NCI-H2107 treated with DMSO at 0.1 percent for 48 hours (cell line): ENCODE results near the gene FBXO40.

Source experiments
- DNase-seq: peaks from one replicate; lab custom pipeline; 2025; ENCODE audit not compliant: unreplicated experiment; lab: John Stamatoyannopoulos, UW

Gene FBXO40

DNA sequence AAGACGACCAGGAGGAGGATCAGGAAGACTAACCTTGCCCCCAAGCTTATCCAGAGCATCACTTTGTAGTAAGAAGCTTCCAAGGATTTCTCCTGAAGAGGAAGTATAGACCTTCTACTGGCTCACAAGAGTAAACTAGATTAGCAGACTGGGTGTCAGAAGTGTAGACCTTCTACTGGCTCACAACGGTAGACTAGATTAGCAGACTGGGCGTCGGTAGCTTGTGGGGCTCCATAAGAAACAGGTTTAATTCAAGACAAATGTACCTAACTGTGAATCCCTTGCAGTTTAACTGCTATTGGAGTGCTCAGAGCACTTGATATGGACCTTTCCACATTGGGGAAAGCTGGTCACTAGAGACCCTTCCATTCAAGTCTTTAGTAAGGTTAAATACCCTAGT, 12.9 kb downstream of the FBXO40 start:
- no peak for DNase-seq

DNA sequence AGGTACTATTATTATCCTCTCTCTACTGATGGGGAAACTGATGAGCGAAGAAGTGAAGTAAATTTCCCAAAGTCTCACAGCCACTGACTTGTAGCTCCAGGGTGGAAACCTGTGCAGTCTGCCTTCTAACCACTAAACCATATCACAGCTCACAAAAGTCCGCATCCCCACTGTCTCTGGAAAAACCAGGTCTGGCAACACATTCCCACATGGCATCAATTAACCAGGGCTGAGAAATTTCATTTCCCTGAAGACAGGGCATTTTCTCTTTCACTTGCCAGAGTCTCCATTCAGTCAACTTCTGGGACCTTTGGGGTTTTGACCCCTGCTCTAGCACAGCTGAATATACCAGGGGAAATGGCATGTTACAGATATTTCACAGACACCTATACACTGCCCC, 26.5 kb downstream of the FBXO40 start:
- no peak for DNase-seq

DNA sequence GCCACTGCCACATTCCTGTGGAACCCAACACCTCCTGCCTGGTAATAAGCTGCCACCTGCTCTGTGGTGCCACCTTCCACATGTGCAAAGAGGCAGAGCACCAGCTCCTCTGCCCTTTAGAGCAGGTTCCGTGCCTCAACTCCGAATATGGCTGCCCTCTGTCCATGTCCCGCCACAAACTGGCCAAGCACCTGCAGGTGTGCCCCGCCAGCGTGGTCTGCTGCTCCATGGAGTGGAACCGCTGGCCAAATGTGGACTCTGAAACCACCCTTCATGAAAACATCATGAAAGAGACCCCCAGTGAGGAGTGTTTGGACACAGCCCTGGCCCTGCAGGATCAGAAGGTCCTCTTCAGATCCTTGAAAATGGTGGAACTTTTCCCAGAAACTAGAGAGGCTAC, 28.3 kb downstream of the FBXO40 start:
- DNase-seq: no peak

DNA sequence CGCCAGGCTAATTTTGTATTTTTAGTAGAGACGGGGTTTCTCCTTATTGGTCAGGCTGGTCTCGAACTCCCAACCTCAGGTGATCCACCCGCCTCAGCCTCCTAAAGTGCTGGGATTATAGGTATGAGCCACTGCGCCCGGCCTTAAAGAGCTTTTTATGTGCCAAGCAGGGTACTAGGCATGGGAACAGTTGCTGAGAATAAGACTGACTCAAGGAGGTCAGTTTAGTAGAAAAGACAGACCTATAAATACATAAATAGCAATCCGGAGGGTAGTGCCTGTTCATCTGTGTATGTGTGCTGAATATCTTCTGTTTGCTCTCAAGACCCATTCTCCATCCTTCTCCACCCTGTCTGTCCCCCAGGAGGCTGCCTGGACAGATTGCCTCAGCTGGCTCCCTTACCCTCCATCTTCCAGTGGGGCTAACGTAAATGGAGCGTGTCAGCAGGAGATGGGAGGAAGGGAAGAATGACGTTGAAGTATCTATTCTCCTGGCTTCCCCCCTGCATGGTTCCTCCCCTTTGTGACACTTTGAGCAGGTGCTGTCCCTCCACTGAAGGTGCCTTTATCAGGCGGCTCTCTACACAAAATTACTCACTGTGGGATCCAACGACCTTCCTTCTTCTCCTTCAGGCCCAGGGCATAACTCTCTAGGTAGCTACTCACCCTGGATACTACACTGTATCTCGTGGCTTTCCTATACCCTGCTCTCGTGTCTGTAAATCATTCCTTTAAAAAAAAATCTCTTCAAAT, 31.1 kb downstream of the FBXO40 start:
- DNase-seq: peak; percentile 16

DNA sequence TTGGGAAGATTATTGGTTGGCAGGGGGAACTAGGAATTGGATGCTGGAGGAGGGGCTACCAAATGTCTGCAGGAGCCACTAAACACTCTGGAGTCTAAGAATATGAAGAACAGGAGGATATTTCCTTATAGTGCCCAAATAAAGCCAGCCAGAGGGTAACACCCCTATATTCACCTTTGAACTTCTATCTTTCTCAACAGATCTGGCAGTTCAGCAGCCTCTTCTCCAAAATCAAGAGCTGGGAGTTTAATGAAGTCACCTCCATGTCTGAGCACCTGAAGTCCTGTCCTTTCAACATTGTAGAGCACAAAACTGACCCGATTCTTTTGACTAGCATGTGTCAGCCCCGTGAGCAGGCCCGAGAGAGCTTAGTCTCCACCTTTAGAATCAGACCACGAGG, 33.3 kb downstream of the FBXO40 start:
- DNase-seq: no peak

DNA sequence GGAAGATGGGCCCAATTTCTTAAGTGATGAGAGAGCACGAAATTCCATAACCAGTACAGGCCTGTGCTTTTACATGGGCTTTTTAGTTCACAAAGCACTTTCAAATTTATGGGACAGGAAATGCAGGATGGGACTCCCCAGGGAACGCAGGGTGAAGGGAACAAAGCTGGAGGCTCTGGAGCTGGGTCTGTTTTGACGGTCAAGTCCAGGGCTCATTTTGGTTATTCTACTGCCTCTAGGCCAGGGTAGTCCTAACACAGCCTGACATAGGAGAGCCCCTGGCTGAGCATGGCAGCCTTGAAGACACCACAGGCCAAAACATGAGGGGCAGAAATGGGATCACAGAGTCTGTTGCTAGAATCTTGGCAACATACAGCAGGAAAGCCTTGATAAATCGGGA, 34.0 kb downstream of the FBXO40 start:
- no peak for DNase-seq

DNA sequence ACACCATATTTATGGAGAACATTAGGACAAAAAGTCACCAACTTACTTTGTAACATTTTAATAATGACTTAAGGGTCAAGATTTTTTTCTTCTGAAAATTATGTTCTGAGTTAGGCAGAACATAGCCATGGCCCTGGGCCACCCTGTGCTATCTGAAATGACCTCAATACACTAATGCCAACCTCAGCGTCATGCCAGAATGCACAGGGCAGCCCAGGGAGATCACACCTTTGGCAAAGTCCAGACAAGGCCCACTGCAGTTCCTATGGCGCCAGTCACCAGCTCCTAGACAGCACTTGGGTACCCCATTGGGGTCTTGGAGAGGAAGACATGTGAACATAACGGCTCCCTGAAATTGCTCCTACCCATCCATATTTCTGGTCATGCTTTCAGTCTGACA, 34.4 kb downstream of the FBXO40 start:
- DNase-seq: no peak

DNA sequence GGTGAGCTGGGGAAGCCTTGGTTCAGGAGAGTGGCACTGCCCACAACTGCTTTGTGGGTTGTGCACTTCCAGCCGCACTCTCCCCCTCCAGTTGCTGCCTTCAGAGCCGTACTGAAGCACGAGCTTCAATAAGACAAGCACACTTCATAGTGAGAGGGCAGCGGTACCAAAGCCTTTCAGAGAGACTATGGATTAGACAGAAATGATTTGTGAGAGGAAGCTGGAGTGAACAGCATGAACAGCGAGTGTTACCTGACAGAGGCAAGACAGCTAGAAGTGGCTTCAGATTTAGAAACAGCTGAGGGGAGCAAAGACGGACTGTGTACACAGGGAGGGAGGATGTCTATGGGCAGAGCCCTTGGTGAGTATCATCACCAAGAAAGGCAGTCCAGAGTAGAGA, 36.4 kb downstream of the FBXO40 start:
- DNase-seq: no peak

DNA sequence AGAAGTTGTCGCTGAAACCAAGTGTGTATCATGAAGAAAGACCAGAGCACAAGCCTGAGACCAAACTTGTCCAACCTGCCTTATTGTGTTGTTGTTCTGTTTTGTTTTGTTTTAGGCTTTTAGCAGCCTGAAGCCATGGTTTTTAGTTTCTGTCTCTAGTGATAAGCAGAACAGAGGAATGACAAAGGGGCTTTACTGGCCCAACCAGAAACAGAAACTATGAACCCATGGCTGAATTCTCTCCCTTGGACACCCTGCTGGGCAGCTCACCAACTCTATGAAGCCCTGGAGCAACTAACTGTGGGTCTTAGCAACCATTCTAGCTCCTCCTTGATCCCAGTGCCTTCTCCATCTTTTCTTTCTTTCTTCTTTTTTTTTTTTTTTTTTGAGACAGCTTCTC, 37.2 kb downstream of the FBXO40 start:
- no peak for DNase-seq

DNA sequence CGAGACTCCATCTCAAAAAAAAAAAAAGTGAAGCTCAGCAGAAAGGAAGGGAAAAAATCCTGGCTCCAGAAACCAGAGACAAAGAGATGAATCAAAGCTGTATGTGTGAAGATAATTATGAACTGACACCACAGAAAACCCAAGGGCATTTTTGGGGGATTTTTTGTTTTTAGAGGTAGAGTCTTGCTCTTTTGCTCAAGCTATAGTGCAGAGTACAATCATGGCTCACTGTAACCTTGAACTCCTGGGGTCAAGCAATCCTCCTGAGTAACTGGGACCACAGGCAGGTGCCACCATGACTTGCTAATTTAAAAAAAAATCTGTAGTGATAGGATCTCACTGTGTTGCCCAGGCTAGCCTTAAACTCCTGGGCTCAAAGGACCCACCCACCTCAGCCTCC, 44.7 kb downstream of the FBXO40 start:
- no peak for DNase-seq

DNA sequence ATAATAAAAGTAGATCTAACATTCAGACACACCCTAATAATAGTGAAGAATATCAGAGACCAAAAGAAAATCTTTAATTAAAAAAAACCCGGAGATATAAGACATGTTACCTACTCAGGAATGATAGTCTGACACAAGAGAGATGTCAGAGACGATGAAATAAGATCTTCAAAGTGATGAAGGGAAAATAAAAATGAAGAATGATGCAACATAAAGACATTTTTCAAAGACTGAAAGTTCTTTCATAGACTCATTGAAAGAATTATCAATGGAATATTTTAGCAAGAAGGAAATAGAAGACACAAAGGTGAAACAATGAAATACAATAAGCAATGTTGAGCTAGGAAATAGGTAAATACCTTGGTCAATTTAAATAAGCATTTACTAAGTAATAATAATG, 47.9 kb downstream of the FBXO40 start:
- DNase-seq: no peak

DNA sequence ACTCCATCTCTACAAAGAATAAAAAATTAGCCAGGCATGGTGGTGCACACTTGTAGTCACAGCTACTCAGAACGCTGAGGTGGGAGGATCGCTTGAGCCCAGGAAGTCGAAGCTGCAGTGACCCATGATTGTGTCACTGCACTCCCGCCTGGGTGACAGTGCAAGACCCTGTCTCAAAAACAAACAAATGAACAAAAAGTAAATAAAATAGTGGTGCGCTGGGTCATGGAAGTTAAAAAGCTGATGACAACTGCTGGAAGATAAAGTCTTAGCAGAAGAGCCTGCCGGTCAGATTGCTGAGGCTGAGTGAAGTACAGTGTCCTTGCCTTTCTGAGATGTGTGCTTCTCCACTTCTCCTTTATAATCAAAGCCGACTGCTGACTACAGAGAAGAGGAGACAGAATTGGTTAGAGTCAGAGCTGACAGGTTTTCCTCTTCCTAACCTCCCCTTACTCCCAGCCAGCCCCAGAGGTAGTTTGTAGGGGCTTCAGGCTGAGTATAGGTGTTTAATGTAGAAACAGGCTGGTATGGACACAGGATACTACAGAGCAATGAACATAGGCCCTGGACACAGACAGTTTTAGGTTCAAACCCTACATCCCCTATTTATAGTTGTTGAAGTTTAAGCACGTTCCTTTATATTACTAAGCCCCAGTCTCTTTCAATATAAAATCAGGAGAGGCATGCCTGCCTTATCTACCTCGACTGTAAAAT, 49.6 kb downstream of the FBXO40 start:
- no peak for DNase-seq

DNA sequence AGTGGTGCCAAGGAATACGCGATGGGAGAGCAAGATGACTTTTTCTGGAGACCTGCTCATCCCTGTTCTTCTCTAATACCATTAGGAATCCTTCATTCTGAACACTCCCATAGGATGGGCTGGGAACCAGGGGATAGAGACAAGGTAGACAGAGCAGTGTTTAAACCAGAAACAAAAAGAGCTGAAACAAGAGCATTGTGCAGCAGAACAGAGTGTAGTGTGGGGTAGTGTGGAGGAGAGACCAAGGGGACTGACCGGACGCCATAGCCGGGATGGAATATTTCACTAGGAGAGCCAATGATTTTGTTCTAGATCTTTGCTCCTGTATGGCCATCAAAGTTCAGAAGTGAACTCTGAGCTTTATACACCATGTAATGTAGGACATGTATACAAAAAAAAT, 51.9 kb downstream of the FBXO40 start:
- DNase-seq: no peak

DNA sequence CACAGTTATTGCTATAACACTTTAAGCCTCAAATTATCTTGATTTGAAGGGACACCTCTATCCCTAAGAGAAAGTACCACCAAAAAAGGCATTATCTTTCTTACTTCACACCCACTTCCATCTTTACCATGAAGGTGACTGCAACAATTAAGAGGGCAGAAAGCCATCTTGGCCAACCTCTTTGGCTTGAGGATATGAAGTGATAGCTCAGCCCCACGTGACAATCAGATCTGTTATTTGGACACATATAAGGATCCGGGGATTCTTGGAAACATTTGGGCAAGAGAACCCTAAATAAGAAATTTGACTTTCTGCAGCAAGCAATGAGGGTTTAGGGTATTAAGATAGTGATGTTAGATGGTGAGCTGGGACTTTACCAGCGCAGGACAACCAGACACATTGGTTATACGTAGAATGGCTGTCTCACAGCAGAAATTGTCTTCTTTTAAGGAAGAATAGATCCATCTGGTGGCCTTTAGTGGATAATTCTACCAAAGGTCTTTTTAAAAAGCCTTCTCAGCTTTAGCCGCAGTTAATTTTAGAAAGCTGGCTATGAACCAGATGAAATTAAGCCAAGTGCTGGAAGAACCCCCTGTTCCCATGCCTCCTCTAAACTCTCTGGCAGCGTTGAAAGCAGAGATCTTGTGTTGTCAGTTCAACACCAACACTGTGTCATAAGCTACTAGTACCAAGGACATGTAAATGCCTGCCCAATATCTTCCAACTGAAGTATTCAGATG, 55.2 kb downstream of the FBXO40 start:
- DNase-seq: no peak

DNA sequence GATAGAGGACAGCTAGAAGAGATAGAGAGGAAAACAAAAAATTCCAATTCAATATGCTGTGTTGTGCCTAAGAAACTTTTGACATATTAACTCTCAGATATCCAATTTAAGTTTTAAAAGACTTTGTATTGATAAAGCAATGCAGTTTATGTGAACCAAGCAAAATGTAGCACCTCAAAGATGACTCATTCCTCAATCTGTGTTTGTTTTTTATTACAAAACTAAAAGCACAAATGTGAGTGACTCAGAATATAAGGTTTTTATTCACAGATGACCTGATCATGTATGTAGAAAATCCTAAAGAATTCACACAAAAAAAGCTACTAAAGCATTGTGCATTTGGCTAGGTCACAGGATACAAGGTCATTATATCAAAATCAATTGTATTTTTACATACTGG, 56.5 kb downstream of the FBXO40 start:
- no peak for DNase-seq

DNA sequence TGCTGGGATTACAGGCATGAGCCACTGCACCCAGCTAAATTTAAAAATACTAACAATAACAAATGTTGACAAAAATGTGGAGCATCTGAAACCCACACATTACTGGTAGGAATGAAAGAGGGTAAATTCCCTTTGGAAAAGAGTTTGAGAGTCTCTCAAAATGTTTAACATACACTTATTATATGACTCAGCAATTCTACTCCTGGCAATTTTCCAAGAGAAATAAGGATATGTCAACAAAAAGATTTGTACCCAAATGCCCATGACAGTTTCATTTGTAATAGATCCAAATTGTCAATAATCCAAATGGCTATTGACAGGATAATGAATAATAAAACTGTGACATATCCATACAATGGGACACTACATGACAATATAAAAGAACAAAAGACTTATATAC, 58.5 kb downstream of the FBXO40 start:
- DNase-seq: no peak

DNA sequence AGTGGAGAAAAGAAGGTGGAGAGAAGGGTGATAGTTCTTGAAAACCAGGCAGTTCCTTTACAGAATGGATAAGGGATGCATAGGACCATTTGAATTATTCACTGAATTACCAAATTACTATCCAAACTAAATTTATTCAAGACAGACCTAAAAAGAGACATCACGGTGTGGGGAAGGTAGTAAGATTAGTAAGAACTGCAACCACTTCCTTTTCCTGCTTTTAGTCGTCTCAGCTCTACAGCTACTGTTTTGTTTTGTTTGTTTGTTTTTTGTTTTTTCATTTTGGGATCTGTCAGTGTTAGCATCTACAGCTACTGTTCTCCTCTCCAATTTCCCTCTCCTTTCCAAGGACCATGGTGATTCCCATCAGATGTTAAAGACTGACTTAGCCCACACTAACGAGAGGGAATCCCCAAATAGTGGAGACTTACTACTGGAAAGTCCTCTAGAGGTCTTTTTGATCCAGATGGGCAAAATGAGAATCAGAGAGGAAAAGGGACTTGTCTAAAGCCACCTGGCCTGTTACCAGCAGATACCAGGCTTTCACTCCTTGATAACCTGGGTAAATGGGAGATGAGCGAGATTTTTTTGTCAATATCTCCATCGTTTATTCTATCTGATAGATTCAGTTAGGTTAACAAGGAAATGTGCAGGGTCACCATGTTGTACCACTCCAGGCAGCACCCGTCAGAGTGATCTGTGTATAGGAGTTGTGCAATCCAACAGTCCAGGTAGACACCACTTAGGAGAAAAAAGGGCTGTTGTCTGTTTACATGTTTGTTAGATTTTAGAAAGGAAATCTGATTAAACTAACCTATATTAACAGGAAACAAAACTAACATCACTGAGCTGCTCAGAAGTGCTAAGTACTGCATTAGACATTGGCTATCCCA, 61.6 kb downstream of the FBXO40 start:
- no peak for DNase-seq

DNA sequence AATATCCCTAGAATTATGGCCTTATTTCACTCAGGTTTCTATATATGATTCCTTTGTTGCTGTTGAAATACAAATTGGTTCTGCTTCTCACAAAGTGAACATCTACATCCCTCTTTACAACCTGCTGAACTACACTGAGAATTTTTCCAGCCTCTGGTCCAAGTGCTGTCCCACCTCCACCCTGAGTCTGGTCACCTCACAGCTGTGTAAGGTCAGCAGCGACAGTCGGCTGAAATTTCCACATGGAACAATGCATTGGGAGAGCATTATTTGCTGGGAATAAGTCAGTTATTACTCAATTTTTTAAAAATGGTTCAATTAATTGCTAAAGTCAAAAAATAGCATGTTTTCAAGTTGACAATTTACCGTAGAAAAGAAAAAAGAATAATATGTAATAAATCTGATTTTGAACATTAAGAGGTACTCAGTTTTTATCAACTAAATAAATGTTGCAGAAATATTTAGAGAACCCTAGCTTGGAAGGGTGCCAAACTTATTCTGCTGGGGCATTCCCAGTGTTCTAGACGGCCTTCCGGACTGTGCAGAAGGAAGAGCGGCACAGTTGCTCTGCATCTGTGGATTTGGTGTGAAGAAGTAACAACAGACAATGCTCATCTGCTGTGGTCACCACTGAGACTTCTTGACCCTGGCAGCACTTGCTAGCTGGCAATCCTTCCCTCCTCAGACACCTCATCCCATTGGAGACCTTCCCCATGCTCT, 65.7 kb downstream of the FBXO40 start:
- no peak for DNase-seq

DNA sequence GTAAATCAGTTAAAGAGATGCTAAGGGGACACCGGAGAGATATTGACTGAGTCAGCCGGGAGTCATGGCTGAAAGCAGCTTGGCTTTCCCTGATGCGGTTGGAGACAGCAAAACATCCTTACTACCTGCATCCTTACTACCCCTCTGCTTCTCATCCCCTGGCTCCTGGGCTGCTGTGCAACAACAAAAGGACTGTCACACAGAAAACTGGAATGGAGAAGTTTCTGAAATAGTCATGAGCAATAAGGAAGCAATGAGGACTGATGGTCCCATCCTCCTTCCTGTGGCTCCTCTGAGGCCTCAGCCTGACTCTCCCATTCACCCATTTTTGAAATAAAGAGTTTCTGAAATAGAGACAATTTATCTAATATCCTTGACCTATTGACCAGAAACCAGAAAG, 66.4 kb downstream of the FBXO40 start:
- no peak for DNase-seq

DNA sequence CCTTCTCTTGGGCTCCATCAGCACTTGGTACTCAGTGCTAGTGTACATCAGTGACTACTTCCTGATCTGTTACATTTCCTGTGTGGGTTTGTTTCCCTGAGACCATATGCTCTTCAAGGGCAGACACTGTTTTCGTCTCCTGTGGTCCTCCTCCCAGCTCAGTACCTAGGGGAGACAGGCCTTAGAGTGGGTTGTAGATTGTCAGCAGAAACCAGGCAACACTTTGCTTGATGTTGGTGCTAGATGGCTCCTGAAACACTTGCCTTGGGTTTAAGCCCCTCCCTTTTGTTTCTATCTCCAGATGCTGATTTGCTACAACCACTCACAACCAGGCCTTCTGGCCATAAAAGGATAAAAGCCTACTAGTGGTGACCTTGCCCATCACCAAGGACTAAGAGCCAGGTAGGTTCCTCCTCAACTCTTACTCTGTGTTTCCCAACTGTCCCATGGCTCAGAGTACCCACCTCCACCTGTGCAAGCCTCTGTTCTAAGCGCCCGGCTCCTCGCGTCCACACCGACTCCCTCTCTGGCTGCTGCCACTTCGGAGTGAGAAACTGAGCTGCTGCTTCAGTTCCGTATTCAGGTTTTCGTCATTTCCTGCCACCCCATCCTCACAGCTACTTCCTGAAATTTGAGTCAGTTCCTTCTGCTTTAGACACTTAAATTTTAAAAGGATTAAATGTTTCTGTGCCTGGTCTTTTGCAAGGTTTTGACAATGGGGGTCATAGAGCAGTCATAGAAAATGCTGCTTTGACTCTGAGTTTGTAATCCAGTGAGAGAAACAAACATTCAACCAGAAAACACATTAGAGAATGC, 67.4 kb downstream of the FBXO40 start, which contains the start of gene HCLS1:
TSS of gene HCLS1 (minus strand) at position 548 of the 816 bp plus-strand sequence. CDS start 2,556 bp downstream, outside the sequence.
- no peak for DNase-seq
